ENCODE results near the gene TSSC4.

The TSSC4 gene

GRCh38 chr11:2358754-2359442 lies 41.7 kb upstream of the TSSC4 start:
- TF ChIP-seq, protein P1, sequence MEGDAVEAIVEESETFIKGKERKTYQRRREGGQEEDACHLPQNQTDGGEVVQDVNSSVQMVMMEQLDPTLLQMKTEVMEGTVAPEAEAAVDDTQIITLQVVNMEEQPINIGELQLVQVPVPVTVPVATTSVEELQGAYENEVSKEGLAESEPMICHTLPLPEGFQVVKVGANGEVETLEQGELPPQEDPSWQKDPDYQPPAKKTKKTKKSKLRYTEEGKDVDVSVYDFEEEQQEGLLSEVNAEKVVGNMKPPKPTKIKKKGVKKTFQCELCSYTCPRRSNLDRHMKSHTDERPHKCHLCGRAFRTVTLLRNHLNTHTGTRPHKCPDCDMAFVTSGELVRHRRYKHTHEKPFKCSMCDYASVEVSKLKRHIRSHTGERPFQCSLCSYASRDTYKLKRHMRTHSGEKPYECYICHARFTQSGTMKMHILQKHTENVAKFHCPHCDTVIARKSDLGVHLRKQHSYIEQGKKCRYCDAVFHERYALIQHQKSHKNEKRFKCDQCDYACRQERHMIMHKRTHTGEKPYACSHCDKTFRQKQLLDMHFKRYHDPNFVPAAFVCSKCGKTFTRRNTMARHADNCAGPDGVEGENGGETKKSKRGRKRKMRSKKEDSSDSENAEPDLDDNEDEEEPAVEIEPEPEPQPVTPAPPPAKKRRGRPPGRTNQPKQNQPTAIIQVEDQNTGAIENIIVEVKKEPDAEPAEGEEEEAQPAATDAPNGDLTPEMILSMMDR (IDR thresholded peaks at IDR 0.05; ENCODE audit: unreplicated experiment in 3 of 3): no peak
- H3K27me3 Mint-ChIP-seq (ENCODE audit: low read depth): peaks cover 16% of the 10 kb centered on the region
- no peaks in the 10 kb centered on the region for H3K4me1 Mint-ChIP-seq
- no peaks in the 10 kb centered on the region for H3K36me3 Mint-ChIP-seq (ENCODE audit: low read depth)
- H3K27ac Mint-ChIP-seq: no peak overlapping the region
- no peak overlapping the region for H3K4me3 Mint-ChIP-seq
- H3K9me3 Mint-ChIP-seq: peaks cover 3% of the 10 kb centered on the region

GRCh38 chr11:2359557-2359956 lies 41.0 kb upstream of the TSSC4 start:
- Mint-ChIP-seq H3K4me3 (no peak overlapping the region), H3K4me1 (no peaks in the 10 kb centered on the region), H3K27ac (no peak overlapping the region), H3K36me3 (ENCODE audit: low read depth) (no peaks in the 10 kb centered on the region), H3K9me3 (peaks cover 3% of the 10 kb centered on the region), H3K27me3 (ENCODE audit: low read depth) (peaks cover 13% of the 10 kb centered on the region)
- TF ChIP-seq, protein P1 (IDR thresholded peaks at IDR 0.05; ENCODE audit: unreplicated experiment in 3 of 3): no peak

DNA sequence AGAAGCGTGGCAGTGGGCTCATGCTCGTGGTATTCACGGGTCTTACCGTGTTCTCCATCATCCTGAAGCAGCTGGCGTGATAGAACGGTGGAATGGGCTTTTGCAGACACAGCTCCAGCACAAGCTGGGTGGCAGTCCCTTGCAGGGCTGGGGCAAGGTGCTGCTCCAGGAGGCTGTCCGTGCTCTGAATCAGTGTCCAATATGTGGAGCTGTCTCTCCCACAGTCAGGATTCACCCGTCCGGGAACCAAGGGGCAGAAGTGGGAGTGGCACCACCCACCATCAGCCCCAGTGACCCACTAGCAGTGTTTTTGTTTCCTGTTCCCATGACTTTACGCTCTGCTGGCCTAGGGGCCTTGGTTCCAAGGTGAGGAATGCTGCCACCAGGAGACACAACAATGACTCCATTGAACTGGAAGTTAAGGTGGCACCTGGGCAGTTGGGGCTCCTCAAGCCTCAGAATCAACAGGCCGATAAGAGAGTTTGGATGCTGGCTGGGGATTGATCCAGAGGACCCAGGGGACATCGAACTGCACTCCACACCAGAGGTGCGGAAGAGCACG lies 40.4 kb upstream of the TSSC4 start:
- TF ChIP-seq, protein P1 (IDR thresholded peaks at IDR 0.05; ENCODE audit: unreplicated experiment in 3 of 3): no peak
- no peaks in the 10 kb centered on the region for H3K4me1 Mint-ChIP-seq
- H3K27ac Mint-ChIP-seq: no peak overlapping the region
- H3K4me3 Mint-ChIP-seq: no peak overlapping the region
- H3K27me3 Mint-ChIP-seq (ENCODE audit: low read depth): peaks cover 11% of the 10 kb centered on the region
- H3K36me3 Mint-ChIP-seq (ENCODE audit: low read depth): no peaks in the 10 kb centered on the region
- H3K9me3 Mint-ChIP-seq: peaks cover 3% of the 10 kb centered on the region

DNA sequence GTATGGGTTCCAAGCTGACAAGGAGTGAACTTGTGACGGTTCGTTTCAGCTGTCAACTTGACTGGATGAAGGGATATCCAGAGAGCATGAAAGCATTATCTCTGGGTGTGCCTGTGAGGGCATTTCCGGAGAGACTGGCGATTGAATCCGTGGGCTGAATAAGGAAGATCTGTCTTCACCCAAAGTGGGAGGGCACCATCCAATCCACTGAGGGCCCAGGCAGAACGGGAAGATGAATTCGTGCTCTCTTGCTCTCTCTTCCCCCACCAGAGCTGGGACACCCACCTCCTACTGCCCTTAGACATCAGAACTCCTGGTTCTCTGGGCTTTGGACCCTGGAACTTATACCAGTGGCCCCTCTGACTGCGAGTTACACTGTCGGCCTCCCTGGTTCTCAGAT lies 39.0 kb upstream of the TSSC4 start:
- no peak overlapping the region for H3K4me3 Mint-ChIP-seq
- H3K36me3 Mint-ChIP-seq (ENCODE audit: low read depth): no peaks in the 10 kb centered on the region
- TF ChIP-seq, protein P1 (IDR thresholded peaks at IDR 0.05; ENCODE audit: unreplicated experiment in 3 of 3): no peak
- H3K27me3 Mint-ChIP-seq (ENCODE audit: low read depth): peaks cover 6% of the 10 kb centered on the region
- H3K27ac Mint-ChIP-seq: no peak overlapping the region
- peaks cover under 1% of the 10 kb centered on the region for H3K9me3 Mint-ChIP-seq
- H3K4me1 Mint-ChIP-seq: no peaks in the 10 kb centered on the region

GRCh38 chr11:2362414-2362813 lies 38.1 kb upstream of the TSSC4 start:
- peaks cover 6% of the 10 kb centered on the region for H3K27me3 Mint-ChIP-seq (ENCODE audit: low read depth)
- no peak overlapping the region for H3K4me3 Mint-ChIP-seq
- H3K36me3 Mint-ChIP-seq (ENCODE audit: low read depth): no peaks in the 10 kb centered on the region
- H3K9me3 Mint-ChIP-seq: no peaks in the 10 kb centered on the region
- H3K4me1 Mint-ChIP-seq: no peaks in the 10 kb centered on the region
- H3K27ac Mint-ChIP-seq: no peak overlapping the region
- TF ChIP-seq, protein P1 (IDR thresholded peaks at IDR 0.05; ENCODE audit: unreplicated experiment in 3 of 3): no peak

- no peak overlapping the region for H3K27ac Mint-ChIP-seq
- peaks cover 6% of the 10 kb centered on the region for H3K27me3 Mint-ChIP-seq (ENCODE audit: low read depth)
- H3K36me3 Mint-ChIP-seq (ENCODE audit: low read depth): no peaks in the 10 kb centered on the region
- no peaks in the 10 kb centered on the region for H3K9me3 Mint-ChIP-seq
- TF ChIP-seq, protein P1 (IDR thresholded peaks at IDR 0.05; ENCODE audit: unreplicated experiment in 3 of 3): no peak
- H3K4me1 Mint-ChIP-seq: no peaks in the 10 kb centered on the region
- no peak overlapping the region for H3K4me3 Mint-ChIP-seq
Observed at GRCh38 chr11:2363130-2363529, 37.4 kb upstream of the TSSC4 start.
